Measurements from ENCODE around the gene FSTL5.

- TF ChIP-seq CTCF (IDR thresholded peaks at IDR 0.05; ENCODE audit: low read depth, low read length, poor library complexity, severe bottlenecking) (no peak), EZH2phosphoT487 (IDR thresholded peaks at IDR 0.05; ENCODE audit: borderline replicate concordance, low read length) (no peak)
These were observed 403.8 kb downstream of the FSTL5 start for GRCh38 chr4:161760008-161760407.

Data from DOHH2 (cell line).